ENCODE data around the gene DESI2.

- no peak for TF ChIP-seq SP1 (IDR thresholded peaks at IDR 0.05)
- no peak for TF ChIP-seq HDGF (IDR thresholded peaks at IDR 0.05; ENCODE audit: borderline replicate concordance)
- TF ChIP-seq NFRKB (IDR thresholded peaks at IDR 0.05), result no peak
- TF ChIP-seq BHLHE40 (IDR thresholded peaks at IDR 0.05; ENCODE audit: borderline replicate concordance), result no peak
- no peak for TF ChIP-seq FOXK2 (IDR thresholded peaks at IDR 0.05)
- no peak for TF ChIP-seq LEF1 (IDR thresholded peaks at IDR 0.05; ENCODE audit: borderline replicate concordance)
- no peak for TF ChIP-seq SUZ12 (IDR thresholded peaks at IDR 0.05)
- TF ChIP-seq ELF4 (IDR thresholded peaks at IDR 0.05), result no peak
- TF ChIP-seq ZNF384 (IDR thresholded peaks at IDR 0.05), result no peak
- no peak for TF ChIP-seq FOXM1 (IDR thresholded peaks at IDR 0.05; ENCODE audit: borderline replicate concordance)
Observed at GRCh38 chr1:244645414-244645813, 7.5 kb upstream of the DESI2 start.

All from HEK293T (cell line).